ENCODE results near the gene MAN1C1.

The MAN1C1 gene

DNA sequence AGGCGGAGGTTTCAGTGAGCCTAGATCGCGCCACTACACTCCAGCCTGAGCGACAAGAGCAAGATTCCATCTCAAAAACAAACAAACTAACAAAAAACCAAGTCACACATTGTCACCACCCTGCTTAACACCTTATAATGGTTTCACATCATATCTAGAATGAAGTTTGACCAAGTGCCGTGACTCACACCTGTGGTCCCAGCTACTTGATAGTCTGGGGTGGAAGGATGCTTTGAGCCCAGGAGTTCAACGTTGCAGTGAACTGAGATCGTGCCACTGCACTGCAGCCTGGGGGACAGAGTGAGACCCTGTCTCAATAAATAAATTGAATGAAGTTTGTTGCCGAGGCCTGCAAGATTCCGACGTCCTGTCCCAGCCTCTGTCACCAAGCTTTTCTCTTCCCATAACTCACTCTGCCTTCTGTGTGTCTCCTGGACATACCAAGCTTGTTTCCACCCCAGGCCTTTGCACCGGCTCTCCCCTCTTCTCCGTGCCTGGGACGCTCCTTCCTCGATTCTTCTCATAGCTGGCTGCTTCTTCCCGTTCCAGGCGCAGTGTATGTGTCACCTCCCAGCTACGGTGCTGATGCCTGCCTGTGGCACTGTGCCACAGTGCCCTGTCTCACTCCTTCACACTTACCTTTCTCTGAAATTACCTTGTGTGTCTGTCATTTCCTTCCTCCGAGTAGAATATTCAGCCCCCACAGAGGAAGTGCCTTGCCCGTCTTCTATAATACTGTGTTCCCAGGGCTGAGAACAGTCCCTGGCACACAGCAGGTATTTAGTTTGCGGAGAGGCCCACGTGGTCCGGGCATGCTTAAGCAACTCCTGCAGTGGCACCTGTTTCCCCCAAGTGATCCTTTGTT, 179.6 kb downstream of the MAN1C1 start:
- FAIRE-seq = no peak
- TF ChIP-seq TAF1 (IDR thresholded peaks at IDR 0.05; ENCODE audit: low read depth, low read length) (no peak), POLR2A (IDR thresholded peaks at IDR 0.05; ENCODE audit: low read depth, low read length) (no peak), PAX5 (IDR thresholded peaks at IDR 0.05; ENCODE audit: insufficient read depth, low read length, severe bottlenecking) (no peak), POU2F2 (IDR thresholded peaks at IDR 0.05; ENCODE audit: low read depth, low read length) (no peak), POLR2AphosphoS5 (IDR thresholded peaks at IDR 0.05; ENCODE audit: low read depth, low read length) (no peak), SPI1 (IDR thresholded peaks at IDR 0.05; ENCODE audit: low read depth, low read length) (no peak)
- no peak for DNase-seq (ENCODE audit: insufficient read length, low spot score)

DNA sequence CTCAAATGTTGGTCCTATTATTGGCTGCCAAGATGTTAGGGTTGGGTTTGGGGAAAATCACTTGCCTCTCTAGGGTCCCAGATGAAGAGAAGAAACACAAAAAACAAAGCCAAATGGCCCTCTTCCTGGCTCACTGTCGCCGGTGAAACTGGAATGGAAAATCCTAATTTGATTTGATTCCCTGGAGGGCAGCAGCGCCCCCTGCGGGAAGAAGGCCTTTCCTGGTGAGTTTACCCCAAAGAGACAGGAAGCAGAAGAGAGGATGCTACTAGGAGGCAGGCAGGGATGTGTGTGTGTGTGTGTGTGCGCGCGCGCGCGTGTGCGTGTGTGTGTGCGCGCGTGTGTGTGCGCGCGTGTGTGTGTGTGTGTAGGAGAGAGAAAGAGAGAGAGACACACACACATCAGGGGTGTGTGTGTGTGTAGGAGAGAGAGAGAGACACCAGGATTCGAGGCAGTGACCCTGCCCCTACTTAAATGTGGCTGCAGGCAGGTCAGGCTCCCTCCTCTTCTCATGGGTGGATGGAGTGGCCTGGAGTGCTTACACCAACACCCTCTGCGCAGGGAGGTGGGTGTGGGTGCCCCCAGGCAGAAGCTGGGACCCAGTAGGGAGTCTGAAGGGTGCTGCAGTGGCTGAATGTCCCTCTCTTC, 180.3 kb downstream of the MAN1C1 start:
- FAIRE-seq (peak; percentile 91), DNase-seq (ENCODE audit: insufficient read length, low spot score) (no peak)
- TF ChIP-seq SPI1 (IDR thresholded peaks at IDR 0.05; ENCODE audit: low read depth, low read length) (no peak), POU2F2 (IDR thresholded peaks at IDR 0.05; ENCODE audit: low read depth, low read length) (no peak), PAX5 (IDR thresholded peaks at IDR 0.05; ENCODE audit: insufficient read depth, low read length, severe bottlenecking) (no peak), POLR2A (IDR thresholded peaks at IDR 0.05; ENCODE audit: low read depth, low read length) (no peak), POLR2AphosphoS5 (IDR thresholded peaks at IDR 0.05; ENCODE audit: low read depth, low read length) (no peak), TAF1 (IDR thresholded peaks at IDR 0.05; ENCODE audit: low read depth, low read length) (no peak)

DNA sequence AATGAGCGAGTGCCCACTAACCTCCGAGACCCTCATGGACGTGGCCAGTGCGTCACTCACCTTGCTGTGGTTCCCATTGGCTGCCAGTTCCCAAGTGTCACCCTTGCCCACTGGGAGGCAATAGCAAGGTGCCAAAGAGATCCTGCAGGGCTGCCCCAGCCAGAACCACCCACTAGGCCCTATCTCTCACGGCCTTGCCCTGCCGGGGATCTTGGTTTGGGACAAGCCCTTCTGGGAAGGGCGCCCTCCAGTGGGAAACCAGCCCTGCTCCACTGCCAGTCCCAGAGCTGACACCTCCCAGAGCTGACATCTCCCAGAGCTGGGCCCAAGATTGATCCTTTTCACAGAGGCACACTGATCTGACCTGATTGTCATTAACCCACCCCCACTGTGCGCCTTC, 181.3 kb downstream of the MAN1C1 start:
- no peak for TF ChIP-seq POU2F2 (IDR thresholded peaks at IDR 0.05; ENCODE audit: low read depth, low read length)
- no peak for TF ChIP-seq POLR2AphosphoS5 (IDR thresholded peaks at IDR 0.05; ENCODE audit: low read depth, low read length)
- TF ChIP-seq TAF1 (IDR thresholded peaks at IDR 0.05; ENCODE audit: low read depth, low read length) = no peak
- TF ChIP-seq POLR2A (IDR thresholded peaks at IDR 0.05; ENCODE audit: low read depth, low read length) = no peak
- TF ChIP-seq PAX5 (IDR thresholded peaks at IDR 0.05; ENCODE audit: insufficient read depth, low read length, severe bottlenecking) = no peak
- TF ChIP-seq SPI1 (IDR thresholded peaks at IDR 0.05; ENCODE audit: low read depth, low read length) = no peak
- DNase-seq (ENCODE audit: insufficient read length, low spot score) (no peak), FAIRE-seq (peak; percentile 72)

DNA sequence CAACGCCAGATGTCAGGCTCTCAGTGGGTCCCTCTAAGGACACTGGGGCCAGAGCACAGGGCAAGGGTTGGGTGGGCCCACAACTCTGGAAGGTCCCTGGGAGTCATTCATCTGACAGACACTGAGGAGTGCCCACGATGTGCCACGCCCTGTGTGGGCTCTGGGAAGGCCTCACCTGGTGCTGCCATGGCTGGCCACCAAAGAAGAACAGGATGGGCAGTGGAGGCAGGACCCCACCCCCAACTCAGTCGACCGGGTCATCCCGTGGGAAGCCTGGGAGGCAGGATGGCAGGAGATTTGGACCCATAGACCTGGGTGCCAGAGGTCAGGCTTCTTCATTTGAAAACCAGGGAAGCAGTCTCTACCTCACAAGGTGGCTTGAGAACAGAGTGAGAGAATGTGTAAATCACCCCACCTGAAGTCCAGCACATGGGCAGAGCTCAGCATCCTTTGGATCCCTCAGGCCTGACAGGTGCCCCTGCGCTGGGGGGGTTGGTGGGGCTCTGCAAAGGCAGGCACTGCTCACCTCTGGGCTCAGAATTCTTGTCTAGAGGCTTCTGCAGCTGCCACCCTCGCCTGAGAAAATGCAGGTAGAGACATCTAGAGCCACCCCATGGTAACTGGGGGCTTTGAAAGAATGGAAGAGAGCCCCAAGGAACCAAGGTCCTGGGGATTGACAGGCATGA, 182.2 kb downstream of the MAN1C1 start:
- DNase-seq (ENCODE audit: insufficient read length, low spot score) (no peak), FAIRE-seq (no peak)
- TF ChIP-seq POLR2A (IDR thresholded peaks at IDR 0.05; ENCODE audit: low read depth, low read length) (no peak), POU2F2 (IDR thresholded peaks at IDR 0.05; ENCODE audit: low read depth, low read length) (no peak), SPI1 (IDR thresholded peaks at IDR 0.05; ENCODE audit: low read depth, low read length) (no peak), TAF1 (IDR thresholded peaks at IDR 0.05; ENCODE audit: low read depth, low read length) (no peak), POLR2AphosphoS5 (IDR thresholded peaks at IDR 0.05; ENCODE audit: low read depth, low read length) (no peak), PAX5 (IDR thresholded peaks at IDR 0.05; ENCODE audit: insufficient read depth, low read length, severe bottlenecking) (no peak)

DNA sequence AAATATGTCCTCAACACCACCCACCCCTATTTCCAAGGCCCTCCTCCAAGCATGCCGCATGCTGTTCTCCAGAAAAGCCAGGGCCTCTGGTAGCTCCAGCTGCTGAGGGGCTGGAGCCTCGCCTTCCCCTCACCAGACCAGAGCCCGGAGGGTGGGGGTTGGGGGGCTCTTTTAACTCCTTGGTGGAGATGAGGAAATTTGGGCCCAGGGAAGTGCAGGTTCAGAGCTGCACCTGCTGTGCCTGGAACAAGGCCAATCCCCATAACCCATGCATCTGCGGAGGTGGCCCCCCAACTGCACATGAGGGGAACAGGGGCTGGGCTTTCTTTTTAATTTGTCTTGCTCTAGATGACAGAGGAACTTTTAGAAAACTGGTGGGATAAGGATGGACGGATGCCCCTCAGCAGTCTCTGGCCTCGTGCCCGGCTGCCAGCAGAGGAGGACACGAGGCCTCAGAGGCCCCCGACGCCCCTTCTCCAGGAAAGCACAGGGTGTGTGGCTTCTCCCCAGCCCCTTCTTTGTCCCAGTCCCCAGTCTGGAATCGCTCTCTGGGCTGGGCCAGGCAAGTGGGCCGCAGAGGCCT, 182.9 kb downstream of the MAN1C1 start:
- TF ChIP-seq TAF1 (IDR thresholded peaks at IDR 0.05; ENCODE audit: low read depth, low read length) (no peak), POLR2AphosphoS5 (IDR thresholded peaks at IDR 0.05; ENCODE audit: low read depth, low read length) (no peak), POU2F2 (IDR thresholded peaks at IDR 0.05; ENCODE audit: low read depth, low read length) (no peak), SPI1 (IDR thresholded peaks at IDR 0.05; ENCODE audit: low read depth, low read length) (no peak), PAX5 (IDR thresholded peaks at IDR 0.05; ENCODE audit: insufficient read depth, low read length, severe bottlenecking) (no peak), POLR2A (IDR thresholded peaks at IDR 0.05; ENCODE audit: low read depth, low read length) (no peak)
- DNase-seq (ENCODE audit: insufficient read length, low spot score) (no peak), FAIRE-seq (no peak)

DNA sequence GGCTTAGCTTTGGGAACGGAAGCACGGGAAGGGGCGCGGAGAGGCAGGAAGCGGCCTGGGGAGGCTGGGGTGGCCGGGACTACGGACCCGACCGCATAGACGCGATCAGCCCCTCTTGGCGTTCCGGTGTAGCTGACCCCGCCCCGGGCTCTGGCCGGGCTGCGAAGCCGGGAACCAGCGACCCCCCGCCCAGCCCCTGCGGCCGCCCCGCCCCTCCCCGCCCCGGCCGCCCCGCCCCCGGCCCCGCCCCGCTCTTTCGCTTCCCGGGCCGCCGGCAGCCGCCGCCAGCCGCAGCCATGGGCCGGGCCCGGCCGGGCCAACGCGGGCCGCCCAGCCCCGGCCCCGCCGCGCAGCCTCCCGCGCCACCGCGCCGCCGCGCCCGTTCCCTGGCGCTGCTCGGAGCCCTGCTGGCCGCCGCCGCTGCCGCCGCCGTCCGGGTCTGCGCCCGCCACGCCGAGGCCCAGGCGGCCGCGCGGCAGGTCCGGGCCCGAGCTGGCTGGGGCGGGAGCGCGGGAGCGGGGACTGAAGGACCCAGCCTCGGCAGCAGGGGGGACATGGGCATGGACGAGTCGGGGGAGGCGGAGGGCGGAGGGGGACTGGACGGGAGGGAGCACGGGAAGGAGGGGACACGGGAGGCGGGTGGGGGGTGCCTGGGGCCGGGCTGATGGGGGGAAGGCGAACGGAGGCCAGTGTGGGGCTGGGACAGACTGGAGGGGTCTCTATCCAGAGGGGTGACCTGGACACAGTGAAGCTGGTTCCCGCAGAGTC, 183.5 kb downstream of the MAN1C1 start, which contains the start of gene SELENON:
TSS of gene SELENON (plus strand) at position 259 of the 768 bp plus-strand sequence. CDS start at position 297, 38 bp downstream.
- no peak for DNase-seq (ENCODE audit: insufficient read length, low spot score)
- TF ChIP-seq POLR2AphosphoS5 (IDR thresholded peaks at IDR 0.05; ENCODE audit: low read depth, low read length) (no peak), POLR2A (IDR thresholded peaks at IDR 0.05; ENCODE audit: low read depth, low read length) (no peak), SPI1 (IDR thresholded peaks at IDR 0.05; ENCODE audit: low read depth, low read length) (no peak), POU2F2 (IDR thresholded peaks at IDR 0.05; ENCODE audit: low read depth, low read length) (no peak), PAX5 (IDR thresholded peaks at IDR 0.05; ENCODE audit: insufficient read depth, low read length, severe bottlenecking) (no peak), TAF1 (IDR thresholded peaks at IDR 0.05; ENCODE audit: low read depth, low read length) (no peak)
- FAIRE-seq = peak; percentile 69

DNA sequence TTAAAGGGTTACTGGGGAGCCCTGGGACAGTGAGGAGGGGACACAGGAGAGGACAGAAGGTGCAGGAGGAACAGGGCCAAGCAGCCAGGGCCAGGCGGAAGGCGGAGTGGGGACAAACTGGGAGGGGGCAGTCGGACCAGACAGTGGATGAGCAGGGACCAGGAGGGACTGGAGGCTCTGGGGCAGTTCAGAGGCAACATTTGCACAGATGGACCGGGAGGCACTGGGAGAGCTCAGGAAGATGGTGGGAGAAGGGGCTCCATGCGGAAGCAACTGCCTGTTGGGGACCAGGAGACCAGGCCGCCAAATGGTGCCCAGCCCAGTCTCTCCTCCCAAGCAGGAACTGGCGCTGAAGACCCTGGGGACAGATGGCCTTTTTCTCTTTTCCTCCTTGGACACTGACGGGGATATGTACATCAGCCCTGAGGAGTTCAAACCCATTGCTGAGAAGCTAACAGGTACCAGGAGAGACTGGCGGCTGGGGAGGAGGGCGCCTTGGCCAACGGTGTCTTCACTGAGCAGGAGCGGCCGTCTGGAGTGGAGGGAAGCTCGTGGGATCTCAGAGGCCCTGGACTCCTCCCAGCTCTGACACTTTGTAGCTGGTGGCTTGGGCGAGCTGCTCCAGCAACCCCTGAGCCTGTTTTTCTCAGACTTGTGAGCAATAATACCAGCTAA, 184.2 kb downstream of the MAN1C1 start:
- FAIRE-seq = no peak
- DNase-seq (ENCODE audit: insufficient read length, low spot score) = no peak
- no peak for TF ChIP-seq POU2F2 (IDR thresholded peaks at IDR 0.05; ENCODE audit: low read depth, low read length)
- TF ChIP-seq POLR2AphosphoS5 (IDR thresholded peaks at IDR 0.05; ENCODE audit: low read depth, low read length) = no peak
- TF ChIP-seq SPI1 (IDR thresholded peaks at IDR 0.05; ENCODE audit: low read depth, low read length) = no peak
- no peak for TF ChIP-seq PAX5 (IDR thresholded peaks at IDR 0.05; ENCODE audit: insufficient read depth, low read length, severe bottlenecking)
- no peak for TF ChIP-seq POLR2A (IDR thresholded peaks at IDR 0.05; ENCODE audit: low read depth, low read length)
- no peak for TF ChIP-seq TAF1 (IDR thresholded peaks at IDR 0.05; ENCODE audit: low read depth, low read length)

All from GM12891 (cell line).